Activated T-cell treated with anti-CD3 and anti-CD28 coated beads, Interleukin-2, amount 50 U/mL, for 72 hours (primary cell): Measurements from ENCODE around the gene SOAT1. TPM values are rescaled to one million over a fixed set of nuclear protein-coding genes. Genes with fewer than 3 reads are reported as not detected.

ENCODE experiments used
- ATAC-seq, 2 donors: fragments of 150-1000 bp; cut with Tn5 transposase; replicated peaks in 1 of 2; 2 replicates each; pipeline ENCODE4 v1.10.0; 2021; ENCODE audit warnings: moderate library complexity in 2 of 2, mild to moderate bottlenecking in 1 of 2
- DNase-seq, 2 donors: peaks; one replicate each; pipeline ENCODE4 v3.0.0; 2021 to 2022; ENCODE audit warnings: mixed read lengths in 1 of 2
- H3K27ac Mint-ChIP-seq: one replicate; pipeline ENCODE4 v1.8.0; 2022; ENCODE audit warnings: mild to moderate bottlenecking, moderate library complexity, mixed read lengths
- H3K27me3 Mint-ChIP-seq: one replicate; pipeline ENCODE4 v1.8.0; 2022; ENCODE audit warnings: low read depth, mixed read lengths
- H3K36me3 Mint-ChIP-seq, 2 donors: one replicate each; pipeline ENCODE4 v1.8.0; 2022; ENCODE audit warnings: mixed read lengths in 2 of 2, mild to moderate bottlenecking in 1 of 2; ENCODE audit not compliant: insufficient read depth in 2 of 2
- H3K4me1 Mint-ChIP-seq: one replicate; pipeline ENCODE4 v1.8.0; 2022; ENCODE audit warnings: low read depth, mixed read lengths
- H3K4me3 Mint-ChIP-seq, 2 donors: one replicate each; pipeline ENCODE4 v1.8.0; 2022; ENCODE audit warnings: mild to moderate bottlenecking in 2 of 2, mixed read lengths in 2 of 2, moderate library complexity in 2 of 2
- H3K9me3 Mint-ChIP-seq, 2 donors: one replicate each; pipeline ENCODE4 v1.8.0; 2022; ENCODE audit warnings: mixed read lengths in 2 of 2
- total RNA-seq, 2 donors: library from RNA; stranded (reverse); gene quantifications; one replicate each; pipeline ENCODE4 v1.2.3, GENCODE V29; 2022

Gene SOAT1
- total RNA-seq, 2 donors from 2014 or later = 34.8 to 36.1 TPM

GRCh38 chr1:179287946-179288345 is 5.7 kb upstream of the SOAT1 start:
- no peaks in the 10 kb centered on the region for H3K9me3 Mint-ChIP-seq
- ATAC-seq = no peak

GRCh38 chr1:179288977-179289376 is 4.6 kb upstream of the SOAT1 start:
- H3K27me3 Mint-ChIP-seq = no peaks in the 10 kb centered on the region
- no peaks in the 10 kb centered on the region for H3K36me3 Mint-ChIP-seq
- DNase-seq = no peak
- ATAC-seq = no peak
- no peak overlapping the region for H3K27ac Mint-ChIP-seq
- H3K9me3 Mint-ChIP-seq = no peaks in the 10 kb centered on the region
- H3K4me3 Mint-ChIP-seq = no peak overlapping the region
- H3K4me1 Mint-ChIP-seq = peaks cover 8% of the 10 kb centered on the region

More at GRCh38 chr1:179287946-179288345, 5.7 kb upstream of the SOAT1 start:
- H3K36me3 Mint-ChIP-seq = no peaks in the 10 kb centered on the region
- H3K27ac Mint-ChIP-seq = no peak overlapping the region
- H3K27me3 Mint-ChIP-seq = no peaks in the 10 kb centered on the region
- H3K4me1 Mint-ChIP-seq = peaks cover 3% of the 10 kb centered on the region
- no peak overlapping the region for H3K4me3 Mint-ChIP-seq
- no peak for DNase-seq

GRCh38 chr1:179295164-179295755 is 1.7 kb downstream of the SOAT1 start:
- DNase-seq (no peak), ATAC-seq (no peak)
- H3K4me3 Mint-ChIP-seq = peak overlapping the region; percentile 91 to 99
- no peaks in the 10 kb centered on the region for H3K9me3 Mint-ChIP-seq
- H3K4me1 Mint-ChIP-seq = peaks cover 65% of the 10 kb centered on the region
- peaks cover 2% of the 10 kb centered on the region in 2 donors for H3K36me3 Mint-ChIP-seq
- H3K27ac Mint-ChIP-seq = peak overlapping the region; percentile 99
- H3K27me3 Mint-ChIP-seq = no peaks in the 10 kb centered on the region

GRCh38 chr1:179296356-179297104 is 2.9 kb downstream of the SOAT1 start:
- H3K27ac Mint-ChIP-seq = peak overlapping the region; percentile 1
- no peak for DNase-seq
- H3K9me3 Mint-ChIP-seq = no peaks in the 10 kb centered on the region
- H3K36me3 Mint-ChIP-seq = peaks cover 2% of the 10 kb centered on the region in 2 donors
- ATAC-seq = no peak
- peaks cover 76% of the 10 kb centered on the region for H3K4me1 Mint-ChIP-seq
- H3K4me3 Mint-ChIP-seq = peak overlapping the region in 1 of 2 donors; percentile 67
- H3K27me3 Mint-ChIP-seq = no peaks in the 10 kb centered on the region

GRCh38 chr1:179297105-179297378 is 3.4 kb downstream of the SOAT1 start:
- peak overlapping the region; percentile 1 for H3K27ac Mint-ChIP-seq
- DNase-seq (no peak), ATAC-seq (no peak)
- H3K36me3 Mint-ChIP-seq = peaks cover 2 to 4% of the 10 kb centered on the region in 2 donors
- peak overlapping the region in 1 of 2 donors; percentile 67 for H3K4me3 Mint-ChIP-seq
- peaks cover 81% of the 10 kb centered on the region for H3K4me1 Mint-ChIP-seq
- H3K27me3 Mint-ChIP-seq = no peaks in the 10 kb centered on the region
- no peaks in the 10 kb centered on the region for H3K9me3 Mint-ChIP-seq

GRCh38 chr1:179298952-179299351 is 5.4 kb downstream of the SOAT1 start:
- peak overlapping the region; percentile 67 for H3K27ac Mint-ChIP-seq
- H3K27me3 Mint-ChIP-seq = no peaks in the 10 kb centered on the region
- H3K4me1 Mint-ChIP-seq = peaks cover 78% of the 10 kb centered on the region
- ATAC-seq (peak; percentile 94 to 96), DNase-seq (peak; percentile 64 to 65)
- H3K4me3 Mint-ChIP-seq = peak overlapping the region; percentile 54 to 69
- no peaks in the 10 kb centered on the region for H3K9me3 Mint-ChIP-seq
- peaks cover 5 to 10% of the 10 kb centered on the region in 2 donors for H3K36me3 Mint-ChIP-seq

GRCh38 chr1:179300112-179300511 is 6.5 kb downstream of the SOAT1 start:
- Mint-ChIP-seq H3K9me3 (no peaks in the 10 kb centered on the region), H3K27ac (peak overlapping the region; percentile 78), H3K4me1 (peaks cover 76% of the 10 kb centered on the region), H3K4me3 (peak overlapping the region; percentile 66 to 85), H3K36me3 (peaks cover 12 to 16% of the 10 kb centered on the region in 2 donors), H3K27me3 (no peaks in the 10 kb centered on the region)
- no peak for ATAC-seq
- no peak for DNase-seq

- ATAC-seq = no peak
- H3K36me3 Mint-ChIP-seq = peaks cover 15 to 23% of the 10 kb centered on the region in 2 donors
- no peaks in the 10 kb centered on the region for H3K27me3 Mint-ChIP-seq
- DNase-seq = no peak
- no peaks in the 10 kb centered on the region for H3K9me3 Mint-ChIP-seq
- H3K27ac Mint-ChIP-seq = peak overlapping the region; percentile 47
- H3K4me3 Mint-ChIP-seq = no peak overlapping the region
- H3K4me1 Mint-ChIP-seq = peaks cover 58% of the 10 kb centered on the region
Measured at GRCh38 chr1:179302070-179302469, 8.5 kb downstream of the SOAT1 start.

GRCh38 chr1:179303200-179303785 is 9.7 kb downstream of the SOAT1 start:
- H3K9me3 Mint-ChIP-seq = no peaks in the 10 kb centered on the region
- H3K27me3 Mint-ChIP-seq = no peaks in the 10 kb centered on the region
- H3K4me3 Mint-ChIP-seq = no peak overlapping the region
- H3K36me3 Mint-ChIP-seq = peaks cover 15 to 24% of the 10 kb centered on the region in 2 donors
- ATAC-seq (no peak), DNase-seq (no peak)
- peaks cover 47% of the 10 kb centered on the region for H3K4me1 Mint-ChIP-seq
- no peak overlapping the region for H3K27ac Mint-ChIP-seq

GRCh38 chr1:179305450-179305849 is 11.9 kb downstream of the SOAT1 start:
- Mint-ChIP-seq H3K4me1 (peaks cover 30% of the 10 kb centered on the region), H3K9me3 (no peaks in the 10 kb centered on the region), H3K4me3 (no peak overlapping the region), H3K27me3 (no peaks in the 10 kb centered on the region), H3K27ac (no peak overlapping the region), H3K36me3 (peaks cover 13 to 25% of the 10 kb centered on the region in 2 donors)
- no peak for DNase-seq
- ATAC-seq = no peak

- H3K4me3 Mint-ChIP-seq = peak overlapping the region in 1 of 2 donors; percentile 23
- H3K4me1 Mint-ChIP-seq = peaks cover 38% of the 10 kb centered on the region
- H3K36me3 Mint-ChIP-seq = peaks cover 3 to 23% of the 10 kb centered on the region in 2 donors
- H3K27ac Mint-ChIP-seq = no peak overlapping the region
- no peaks in the 10 kb centered on the region for H3K27me3 Mint-ChIP-seq
- H3K9me3 Mint-ChIP-seq = no peaks in the 10 kb centered on the region
- ATAC-seq = no peak
- no peak for DNase-seq
Measured at GRCh38 chr1:179310291-179310690, 16.7 kb downstream of the SOAT1 start.

- H3K27ac Mint-ChIP-seq = no peak overlapping the region
- H3K36me3 Mint-ChIP-seq = peaks cover 3 to 22% of the 10 kb centered on the region in 2 donors
- ATAC-seq (peak; percentile 50 to 64), DNase-seq (no peak)
- no peaks in the 10 kb centered on the region for H3K27me3 Mint-ChIP-seq
- H3K4me3 Mint-ChIP-seq = peak overlapping the region in 1 of 2 donors; percentile 23
- no peaks in the 10 kb centered on the region for H3K9me3 Mint-ChIP-seq
- H3K4me1 Mint-ChIP-seq = peaks cover 38% of the 10 kb centered on the region
Measured at GRCh38 chr1:179310721-179311120, 17.1 kb downstream of the SOAT1 start.

GRCh38 chr1:179311149-179311700 is 17.6 kb downstream of the SOAT1 start:
- ATAC-seq (no peak), DNase-seq (no peak)
- Mint-ChIP-seq H3K27me3 (no peaks in the 10 kb centered on the region), H3K27ac (no peak overlapping the region), H3K9me3 (no peaks in the 10 kb centered on the region), H3K36me3 (peaks cover 0 to 21% of the 10 kb centered on the region in 2 donors), H3K4me1 (peaks cover 41% of the 10 kb centered on the region), H3K4me3 (no peak overlapping the region)
